ENCODE data around the gene LCNL1.

DNA sequence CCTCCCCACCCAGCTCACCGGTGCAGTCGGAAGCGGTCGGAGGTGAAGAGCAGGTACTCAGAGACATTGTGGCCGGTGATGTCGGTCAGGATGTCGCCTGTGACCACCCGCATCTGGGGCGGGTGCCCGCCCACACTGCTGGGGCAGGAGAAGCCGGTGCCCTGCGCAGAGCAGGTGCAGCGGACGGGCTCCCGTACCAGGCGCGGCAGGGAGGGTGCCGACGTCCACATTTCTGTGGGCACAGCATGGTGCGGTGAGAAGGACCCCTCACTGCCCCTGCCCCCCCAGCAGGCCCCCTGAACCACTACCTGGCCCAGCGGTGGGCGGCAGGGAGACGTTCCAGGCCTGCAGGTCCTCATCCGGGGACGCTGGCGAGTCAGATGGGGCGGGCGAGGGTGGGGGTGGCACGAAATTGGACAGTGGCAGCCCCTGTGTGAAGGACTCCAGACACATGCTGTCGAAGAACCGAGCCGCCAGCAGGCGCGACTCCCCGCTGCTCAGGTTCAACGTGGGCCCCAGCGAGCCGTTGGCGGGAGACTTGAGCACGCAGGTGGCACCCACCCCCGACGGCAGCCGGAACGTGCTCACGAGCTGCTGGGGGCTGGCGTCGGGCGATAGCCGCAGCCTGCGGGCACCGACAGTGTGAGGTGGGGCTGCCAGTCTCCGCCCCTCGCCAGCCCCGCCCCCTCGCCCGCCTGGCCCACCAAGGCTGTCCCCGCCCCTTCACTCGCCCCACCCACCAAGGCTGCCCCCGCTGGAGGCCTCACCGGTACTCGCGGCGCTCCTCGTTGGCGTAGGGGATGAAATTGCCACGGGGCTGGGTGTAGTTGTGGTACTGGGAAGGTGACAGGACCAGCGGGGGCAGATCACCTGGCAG lies 30.1 kb downstream of the LCNL1 start:
- TF ChIP-seq, protein P1, sequence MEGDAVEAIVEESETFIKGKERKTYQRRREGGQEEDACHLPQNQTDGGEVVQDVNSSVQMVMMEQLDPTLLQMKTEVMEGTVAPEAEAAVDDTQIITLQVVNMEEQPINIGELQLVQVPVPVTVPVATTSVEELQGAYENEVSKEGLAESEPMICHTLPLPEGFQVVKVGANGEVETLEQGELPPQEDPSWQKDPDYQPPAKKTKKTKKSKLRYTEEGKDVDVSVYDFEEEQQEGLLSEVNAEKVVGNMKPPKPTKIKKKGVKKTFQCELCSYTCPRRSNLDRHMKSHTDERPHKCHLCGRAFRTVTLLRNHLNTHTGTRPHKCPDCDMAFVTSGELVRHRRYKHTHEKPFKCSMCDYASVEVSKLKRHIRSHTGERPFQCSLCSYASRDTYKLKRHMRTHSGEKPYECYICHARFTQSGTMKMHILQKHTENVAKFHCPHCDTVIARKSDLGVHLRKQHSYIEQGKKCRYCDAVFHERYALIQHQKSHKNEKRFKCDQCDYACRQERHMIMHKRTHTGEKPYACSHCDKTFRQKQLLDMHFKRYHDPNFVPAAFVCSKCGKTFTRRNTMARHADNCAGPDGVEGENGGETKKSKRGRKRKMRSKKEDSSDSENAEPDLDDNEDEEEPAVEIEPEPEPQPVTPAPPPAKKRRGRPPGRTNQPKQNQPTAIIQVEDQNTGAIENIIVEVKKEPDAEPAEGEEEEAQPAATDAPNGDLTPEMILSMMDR (IDR thresholded peaks at IDR 0.05): no peak
- no peak for TF ChIP-seq EZH2 (IDR thresholded peaks at IDR 0.05)
- no peak for TF ChIP-seq EZH2phosphoT487 (IDR thresholded peaks at IDR 0.05)
